Stimulated activated effector memory CD8-positive, alpha-beta T cell treated with anti-CD3 and anti-CD28 coated beads, Interleukin-12 subunit alpha, Interleukin-12 subunit beta, amount 100 ng/mL, for 72 hours (primary cell): ENCODE results near the gene MACROD2.
A peak's percentile ranks its signal among the peaks of the same experiment; 100 is the strongest.

ENCODE experiments used
- ATAC-seq: fragments of 150-1000 bp; cut with Tn5 transposase; 2 replicates; pipeline ENCODE4 v1.10.0; 2021
- DNase-seq, 2 donors: peaks; one replicate each; pipeline ENCODE4 v3.0.0; 2021 to 2022; ENCODE audit warnings: low spot score in 2 of 2
- H3K27ac Mint-ChIP-seq: one replicate; pipeline ENCODE4 v1.8.0; 2022; ENCODE audit warnings: mild to moderate bottlenecking, mixed read lengths
- H3K36me3 Mint-ChIP-seq: one replicate; pipeline ENCODE4 v1.8.0; 2022; ENCODE audit warnings: mild to moderate bottlenecking, mixed read lengths
- H3K4me1 Mint-ChIP-seq: one replicate; pipeline ENCODE4 v1.8.0; 2022; ENCODE audit warnings: mixed read lengths
- H3K4me3 Mint-ChIP-seq: one replicate; pipeline ENCODE4 v1.8.0; 2022; ENCODE audit warnings: mild to moderate bottlenecking, mixed read lengths
- H3K9me3 Mint-ChIP-seq: one replicate; pipeline ENCODE4 v1.8.0; 2022; ENCODE audit warnings: mixed read lengths

Gene MACROD2

GRCh38 chr20:14664101-14664500, 668.8 kb downstream of the MACROD2 start:
- no peak overlapping the region for H3K4me3 Mint-ChIP-seq
- H3K4me1 Mint-ChIP-seq: no peaks in the 10 kb centered on the region
- no peak for ATAC-seq

GRCh38 chr20:14666696-14667095, 671.4 kb downstream of the MACROD2 start:
- ATAC-seq (no peak), DNase-seq (no peak)
- Mint-ChIP-seq H3K9me3 (no peaks in the 10 kb centered on the region), H3K4me1 (no peaks in the 10 kb centered on the region), H3K4me3 (no peak overlapping the region), H3K36me3 (no peaks in the 10 kb centered on the region), H3K27ac (no peak overlapping the region)

More at GRCh38 chr20:14664101-14664500, 668.8 kb downstream of the MACROD2 start:
- no peak overlapping the region for H3K27ac Mint-ChIP-seq
- no peak for DNase-seq
- H3K9me3 Mint-ChIP-seq: peaks cover 4% of the 10 kb centered on the region
- H3K36me3 Mint-ChIP-seq: no peaks in the 10 kb centered on the region

GRCh38 chr20:14667226-14667625, 671.9 kb downstream of the MACROD2 start:
- no peak for ATAC-seq
- H3K4me1 Mint-ChIP-seq: no peaks in the 10 kb centered on the region
- H3K36me3 Mint-ChIP-seq: no peaks in the 10 kb centered on the region
- H3K9me3 Mint-ChIP-seq: no peaks in the 10 kb centered on the region
- DNase-seq: no peak
- no peak overlapping the region for H3K27ac Mint-ChIP-seq
- no peak overlapping the region for H3K4me3 Mint-ChIP-seq

- peaks cover 7% of the 10 kb centered on the region for H3K9me3 Mint-ChIP-seq
- no peak overlapping the region for H3K27ac Mint-ChIP-seq
- DNase-seq (no peak), ATAC-seq (no peak)
- H3K36me3 Mint-ChIP-seq: no peaks in the 10 kb centered on the region
- no peak overlapping the region for H3K4me3 Mint-ChIP-seq
- H3K4me1 Mint-ChIP-seq: no peaks in the 10 kb centered on the region
These were observed 676.8 kb downstream of the MACROD2 start for GRCh38 chr20:14672066-14672465.

GRCh38 chr20:14673164-14673563, 677.8 kb downstream of the MACROD2 start:
- Mint-ChIP-seq H3K36me3 (no peaks in the 10 kb centered on the region), H3K9me3 (peaks cover 7% of the 10 kb centered on the region), H3K27ac (no peak overlapping the region), H3K4me1 (no peaks in the 10 kb centered on the region), H3K4me3 (no peak overlapping the region)
- ATAC-seq: no peak
- DNase-seq: no peak

- DNase-seq: no peak
- Mint-ChIP-seq H3K36me3 (no peaks in the 10 kb centered on the region), H3K27ac (no peak overlapping the region)
These were observed 682.1 kb downstream of the MACROD2 start for GRCh38 chr20:14677455-14677854.

GRCh38 chr20:14685183-14685582, 689.9 kb downstream of the MACROD2 start:
- peaks cover 19% of the 10 kb centered on the region for H3K9me3 Mint-ChIP-seq

More at GRCh38 chr20:14677455-14677854, 682.1 kb downstream of the MACROD2 start:
- no peak for ATAC-seq
- Mint-ChIP-seq H3K9me3 (peaks cover 21% of the 10 kb centered on the region), H3K4me3 (no peak overlapping the region), H3K4me1 (no peaks in the 10 kb centered on the region)

GRCh38 chr20:14687313-14687712, 692.0 kb downstream of the MACROD2 start:
- ATAC-seq (no peak), DNase-seq (no peak)
- no peaks in the 10 kb centered on the region for H3K4me1 Mint-ChIP-seq
- no peaks in the 10 kb centered on the region for H3K36me3 Mint-ChIP-seq
- no peak overlapping the region for H3K27ac Mint-ChIP-seq
- H3K4me3 Mint-ChIP-seq: no peak overlapping the region
- H3K9me3 Mint-ChIP-seq: peaks cover 13% of the 10 kb centered on the region

More at GRCh38 chr20:14685183-14685582, 689.9 kb downstream of the MACROD2 start:
- Mint-ChIP-seq H3K4me3 (no peak overlapping the region), H3K27ac (no peak overlapping the region), H3K4me1 (no peaks in the 10 kb centered on the region), H3K36me3 (no peaks in the 10 kb centered on the region)
- ATAC-seq (no peak), DNase-seq (no peak)

- Mint-ChIP-seq H3K36me3 (no peaks in the 10 kb centered on the region), H3K4me1 (no peaks in the 10 kb centered on the region), H3K4me3 (no peak overlapping the region), H3K27ac (no peak overlapping the region), H3K9me3 (peaks cover 16% of the 10 kb centered on the region)
- ATAC-seq: no peak
- no peak for DNase-seq
These were observed 692.7 kb downstream of the MACROD2 start for GRCh38 chr20:14688005-14688404.

- Mint-ChIP-seq H3K27ac (no peak overlapping the region), H3K4me3 (no peak overlapping the region), H3K4me1 (no peaks in the 10 kb centered on the region), H3K9me3 (peaks cover 17% of the 10 kb centered on the region), H3K36me3 (no peaks in the 10 kb centered on the region)
- DNase-seq (no peak), ATAC-seq (no peak)
These were observed 696.7 kb downstream of the MACROD2 start for GRCh38 chr20:14691994-14692393.

- DNase-seq (no peak), ATAC-seq (no peak)
- Mint-ChIP-seq H3K9me3 (peaks cover 12% of the 10 kb centered on the region), H3K4me1 (no peaks in the 10 kb centered on the region), H3K27ac (no peak overlapping the region), H3K4me3 (no peak overlapping the region), H3K36me3 (no peaks in the 10 kb centered on the region)
These were observed 701.2 kb downstream of the MACROD2 start for GRCh38 chr20:14696478-14696877.

GRCh38 chr20:14696937-14697336, 701.6 kb downstream of the MACROD2 start:
- DNase-seq (no peak), ATAC-seq (no peak)
- H3K4me1 Mint-ChIP-seq: no peaks in the 10 kb centered on the region
- H3K36me3 Mint-ChIP-seq: no peaks in the 10 kb centered on the region
- H3K27ac Mint-ChIP-seq: no peak overlapping the region
- H3K4me3 Mint-ChIP-seq: no peak overlapping the region
- peaks cover 12% of the 10 kb centered on the region for H3K9me3 Mint-ChIP-seq

- Mint-ChIP-seq H3K4me1 (no peaks in the 10 kb centered on the region), H3K4me3 (no peak overlapping the region), H3K27ac (no peak overlapping the region), H3K9me3 (peaks cover 13% of the 10 kb centered on the region), H3K36me3 (no peaks in the 10 kb centered on the region)
- no peak for DNase-seq
- ATAC-seq: no peak
These were observed 702.8 kb downstream of the MACROD2 start for GRCh38 chr20:14698125-14698524.

GRCh38 chr20:14698605-14699373, 703.5 kb downstream of the MACROD2 start:
- Mint-ChIP-seq H3K4me3 (no peak overlapping the region), H3K9me3 (peaks cover 13% of the 10 kb centered on the region), H3K27ac (no peak overlapping the region), H3K36me3 (no peaks in the 10 kb centered on the region), H3K4me1 (no peaks in the 10 kb centered on the region)
- ATAC-seq (no peak), DNase-seq (no peak)

- Mint-ChIP-seq H3K36me3 (no peaks in the 10 kb centered on the region), H3K9me3 (peaks cover 12% of the 10 kb centered on the region), H3K4me3 (no peak overlapping the region), H3K27ac (no peak overlapping the region), H3K4me1 (no peaks in the 10 kb centered on the region)
- DNase-seq (no peak), ATAC-seq (peak; percentile 32)
These were observed 705.3 kb downstream of the MACROD2 start for GRCh38 chr20:14700639-14700960.

- no peaks in the 10 kb centered on the region for H3K4me1 Mint-ChIP-seq
- DNase-seq (no peak), ATAC-seq (no peak)
- no peak overlapping the region for H3K4me3 Mint-ChIP-seq
- peaks cover 12% of the 10 kb centered on the region for H3K9me3 Mint-ChIP-seq
- H3K27ac Mint-ChIP-seq: no peak overlapping the region
- H3K36me3 Mint-ChIP-seq: no peaks in the 10 kb centered on the region
These were observed 706.0 kb downstream of the MACROD2 start for GRCh38 chr20:14701326-14701725.
